Glomerular visceral epithelial cell (primary cell): ENCODE results near the gene GPR32.
A peak's percentile ranks its signal among the peaks of the same experiment; 100 is the strongest.
"Not testable (repeated sequence)": the region's sequence is repeated elsewhere in the genome, so short reads cannot be mapped to it uniquely, and the experiment has no call there.

Experiments
- DNase-seq: peaks from one replicate; pipeline ENCODE4 v3.0.0-alpha.2; 2016; ENCODE audit errors: extremely low spot score

The GPR32 gene

GRCh38 chr19:50783848-50784152 is 13.5 kb downstream of the GPR32 start:
- DNase-seq, result not testable (repeated sequence)

GRCh38 chr19:50784710-50785109 is 14.4 kb downstream of the GPR32 start:
- no peak for DNase-seq

GRCh38 chr19:50785329-50785728 is 15.1 kb downstream of the GPR32 start:
- DNase-seq, result no peak

GRCh38 chr19:50790396-50790795 is 20.1 kb downstream of the GPR32 start, which contains the start of gene ACP4:
Gene ACP4 (plus strand): TSS chr19:50790415. CDS start chr19:50790415, 0 bp downstream.
- no peak for DNase-seq

- DNase-seq, result no peak
These were observed 20.7 kb downstream of the GPR32 start for GRCh38 chr19:50790922-50791467.

- DNase-seq, result no peak
These were observed 21.5 kb downstream of the GPR32 start for GRCh38 chr19:50791594-50792271.

GRCh38 chr19:50792272-50793250 is 22.3 kb downstream of the GPR32 start:
- peak; percentile 18 for DNase-seq

GRCh38 chr19:50793558-50794065 is 23.3 kb downstream of the GPR32 start:
- DNase-seq, result peak; percentile 31

- peak; percentile 60 for DNase-seq
These were observed 24.0 kb downstream of the GPR32 start for GRCh38 chr19:50794074-50794875.

GRCh38 chr19:50794876-50795663 is 24.8 kb downstream of the GPR32 start:
- DNase-seq, result peak; percentile 58

- no peak for DNase-seq
These were observed 25.4 kb downstream of the GPR32 start for GRCh38 chr19:50795664-50796073.

GRCh38 chr19:50796128-50796633 is 25.9 kb downstream of the GPR32 start:
- no peak for DNase-seq

- DNase-seq, result no peak
These were observed 26.6 kb downstream of the GPR32 start for GRCh38 chr19:50796634-50797428.

- DNase-seq, result no peak
These were observed 27.1 kb downstream of the GPR32 start for GRCh38 chr19:50797429-50797780.

GRCh38 chr19:50797781-50798658 is 27.8 kb downstream of the GPR32 start:
- DNase-seq, result no peak

GRCh38 chr19:50798659-50799546 is 28.6 kb downstream of the GPR32 start:
- DNase-seq, result no peak

- no peak for DNase-seq
These were observed 29.2 kb downstream of the GPR32 start for GRCh38 chr19:50799547-50799851.

GRCh38 chr19:50801107-50801506 is 30.8 kb downstream of the GPR32 start:
- DNase-seq, result no peak
